GM19438 (cell line): Measurements from ENCODE around the gene HPN.
"Not testable (repeated sequence)": the region's sequence is repeated elsewhere in the genome, so short reads cannot be mapped to it uniquely, and the experiment has no call there.

Experiments used
- ATAC-seq: cut with Tn5 transposase; IDR thresholded peaks from one replicate; pipeline ENCODE4 v1.9.1; 2021; ENCODE audit warnings: low read depth; ENCODE audit not compliant: unreplicated experiment

The HPN gene

GRCh38 chr19:35008891-35009341 lies 32.6 kb upstream of the HPN start:
- ATAC-seq: no peak

- ATAC-seq: no peak
These were observed 31.8 kb upstream of the HPN start for GRCh38 chr19:35009424-35010415.

DNA sequence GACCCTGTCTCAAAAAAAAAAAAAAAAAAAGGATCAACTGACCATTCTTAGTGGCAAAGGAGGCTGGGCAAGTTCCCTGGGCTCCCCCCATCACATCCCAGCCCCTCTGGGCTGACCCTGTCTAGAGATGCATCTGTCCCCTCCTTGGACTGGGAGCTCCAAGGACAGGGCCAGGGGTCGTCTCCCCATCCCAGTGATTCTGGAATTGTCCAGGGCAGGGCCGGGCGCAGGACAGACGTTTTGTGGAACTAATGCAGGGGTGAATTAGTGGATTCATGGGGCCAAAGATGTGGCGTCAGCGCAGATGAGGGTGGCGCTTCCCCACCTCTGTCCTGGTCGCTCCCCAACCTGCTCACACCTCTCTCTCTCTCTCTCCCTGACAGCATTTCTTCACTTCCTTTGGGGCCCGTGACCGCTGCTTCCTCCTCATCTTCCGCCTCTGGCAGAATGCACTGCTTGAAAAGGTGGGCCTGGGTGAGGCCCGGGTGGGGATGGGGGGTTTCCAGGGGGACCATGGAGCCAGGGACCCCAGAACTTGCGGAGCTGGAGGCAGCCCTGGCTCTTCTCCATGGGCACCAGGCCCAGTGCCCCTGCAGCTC lies 30.3 kb upstream of the HPN start:
- ATAC-seq: no peak

DNA sequence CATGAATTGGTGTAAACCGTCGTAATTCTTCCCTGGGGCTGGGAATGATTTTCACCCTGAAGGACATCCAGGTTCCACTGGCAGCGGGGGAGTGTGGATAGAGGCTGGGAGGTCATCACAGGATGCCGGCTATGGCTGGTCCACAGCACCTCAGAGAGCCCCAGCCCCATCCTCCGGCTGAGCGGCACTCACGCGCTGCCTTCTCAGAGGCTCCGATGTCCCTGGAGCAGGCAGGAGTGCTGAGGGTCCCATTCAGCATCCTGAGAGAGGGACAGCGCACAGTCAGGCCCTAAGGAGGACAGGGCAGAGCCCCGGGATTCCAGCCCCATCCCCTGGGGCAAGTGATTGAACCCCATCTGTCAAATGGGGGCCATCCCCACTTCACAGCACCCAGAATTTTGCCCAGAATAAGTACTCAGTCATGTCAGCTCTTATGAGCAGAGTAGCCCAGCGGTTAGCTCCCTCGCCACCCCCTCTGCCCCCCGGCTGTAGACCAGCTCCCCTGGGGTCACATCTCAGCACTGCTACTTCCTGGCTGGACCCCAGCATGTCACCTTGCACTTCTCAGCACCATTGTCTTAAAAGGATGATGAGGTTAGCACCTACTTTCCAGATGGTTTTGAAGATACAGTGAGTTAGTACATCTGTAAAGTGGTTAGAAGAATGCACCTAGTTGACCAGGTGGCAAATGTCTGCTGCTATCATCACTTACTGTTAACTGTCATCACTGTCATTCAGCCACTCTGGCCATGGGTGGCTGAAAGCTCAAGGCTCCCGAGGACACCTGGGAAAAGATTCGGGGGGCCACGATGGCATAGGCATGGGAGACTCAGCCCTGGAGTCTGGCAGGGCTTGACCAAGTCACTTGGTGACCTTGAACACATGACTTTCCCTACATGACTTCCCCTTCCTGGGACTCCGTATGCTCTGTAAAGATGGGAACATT lies 29.5 kb upstream of the HPN start:
- no peak for ATAC-seq

DNA sequence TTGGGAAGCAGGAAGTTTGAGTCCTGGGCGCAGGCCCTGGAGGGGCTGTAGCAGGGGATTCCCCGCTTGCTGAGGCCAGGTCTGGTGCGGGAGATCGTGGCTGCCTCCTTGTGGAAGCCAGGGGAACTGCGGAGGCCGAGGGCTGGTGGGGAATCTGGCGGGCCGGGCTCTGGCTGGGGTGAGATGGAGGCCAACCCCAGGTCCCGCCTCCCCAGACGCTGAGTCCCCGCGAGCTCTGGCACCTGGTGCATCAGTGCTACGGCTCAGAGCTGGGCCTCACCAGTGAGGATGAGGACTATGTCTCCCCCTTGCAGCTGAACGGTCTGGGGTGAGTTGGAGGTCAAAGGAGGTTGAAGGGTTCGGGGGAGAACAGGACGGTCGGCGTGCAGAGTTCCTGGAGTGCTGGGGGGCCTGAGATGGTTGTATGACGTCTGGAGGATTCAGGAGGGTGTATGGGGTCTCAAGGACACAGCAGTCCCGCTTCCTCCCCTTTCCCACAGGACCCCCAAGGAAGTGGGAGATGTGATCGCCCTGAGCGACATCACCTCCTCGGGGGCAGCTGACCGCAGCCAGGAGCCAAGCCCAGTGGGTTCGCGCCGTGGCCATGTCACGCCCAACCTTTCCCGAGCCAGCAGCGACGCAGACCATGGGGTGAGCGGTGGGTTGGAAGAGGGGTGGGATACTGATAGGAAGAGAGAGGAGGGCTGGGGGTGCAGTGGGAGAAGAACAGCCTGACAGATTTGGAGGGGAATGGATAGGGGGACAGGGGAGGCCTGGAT lies 28.3 kb upstream of the HPN start:
- no peak for ATAC-seq

DNA sequence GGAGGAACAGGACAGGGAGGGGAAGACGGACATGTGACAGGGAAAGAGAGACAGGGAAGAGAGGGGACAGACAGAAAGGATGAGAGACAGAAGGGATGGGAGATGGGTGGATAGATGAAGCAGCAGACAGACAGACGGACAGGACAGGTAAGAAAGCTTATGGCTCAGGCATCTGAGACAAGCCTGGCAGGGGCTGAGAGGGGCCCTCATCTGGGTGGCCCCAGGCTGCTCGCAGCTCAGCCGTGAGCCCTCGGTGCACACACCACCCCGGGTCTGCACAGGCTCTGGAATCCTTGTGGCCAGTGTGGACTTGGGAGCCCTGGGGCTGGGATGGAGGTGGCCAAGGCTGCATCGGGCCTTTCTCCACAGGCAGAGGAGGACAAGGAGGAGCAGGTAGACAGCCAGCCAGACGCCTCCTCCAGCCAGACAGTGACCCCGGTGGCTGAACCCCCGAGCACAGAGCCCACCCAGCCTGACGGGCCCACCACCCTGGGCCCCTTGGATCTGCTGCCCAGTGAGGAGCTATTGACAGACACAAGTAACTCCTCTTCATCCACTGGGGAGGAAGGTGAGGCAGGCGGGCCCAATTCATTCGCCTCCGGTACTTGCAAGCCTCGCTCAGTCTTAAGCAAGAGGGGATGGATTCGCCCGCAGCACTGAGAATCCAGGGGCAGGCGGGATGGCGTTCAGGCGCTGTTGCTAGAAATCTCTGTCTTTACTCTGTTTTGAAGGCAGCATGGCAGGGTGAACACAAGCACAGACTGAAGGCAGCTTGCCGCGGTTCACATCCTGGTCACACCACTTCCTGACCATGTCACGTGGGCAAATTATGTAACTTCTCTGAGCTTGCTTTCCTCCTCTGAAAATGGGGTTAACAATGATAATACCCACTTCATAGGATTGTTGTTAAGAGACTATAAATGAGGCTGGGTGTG lies 27.4 kb upstream of the HPN start:
- ATAC-seq: no peak

GRCh38 chr19:35014774-35015173 lies 26.7 kb upstream of the HPN start:
- not testable (repeated sequence) for ATAC-seq

DNA sequence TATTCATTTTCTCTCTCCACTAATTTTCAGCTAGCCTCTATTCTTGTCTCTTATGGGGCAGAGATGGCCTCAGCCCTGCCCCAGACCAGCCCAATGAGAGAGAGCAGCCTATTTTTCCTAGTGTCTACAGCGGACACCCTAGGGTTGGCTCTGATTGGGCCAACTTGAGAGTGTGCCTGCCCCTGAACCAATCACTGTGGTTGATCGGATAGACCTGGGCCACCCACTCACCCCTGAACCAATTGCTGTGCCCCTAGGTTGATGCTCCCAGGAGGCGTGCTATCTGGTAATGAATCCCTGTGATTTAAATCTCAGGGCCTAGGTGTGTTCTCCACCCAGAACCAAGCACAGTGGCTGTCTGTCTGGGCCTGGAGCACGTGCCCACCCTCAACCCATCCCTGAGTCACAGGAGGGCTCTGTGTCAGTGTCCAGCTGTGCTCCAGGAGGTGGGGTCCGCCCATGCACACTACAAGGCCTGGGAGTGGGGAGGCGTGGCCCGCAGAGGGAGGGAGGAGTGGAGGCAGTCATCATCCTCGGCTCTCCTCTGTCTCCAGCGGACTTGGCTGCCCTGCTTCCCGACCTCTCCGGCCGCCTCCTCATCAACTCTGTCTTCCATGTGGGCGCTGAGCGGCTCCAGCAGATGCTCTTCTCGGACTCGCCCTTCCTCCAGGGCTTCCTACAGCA lies 26.1 kb upstream of the HPN start:
- no peak for ATAC-seq

DNA sequence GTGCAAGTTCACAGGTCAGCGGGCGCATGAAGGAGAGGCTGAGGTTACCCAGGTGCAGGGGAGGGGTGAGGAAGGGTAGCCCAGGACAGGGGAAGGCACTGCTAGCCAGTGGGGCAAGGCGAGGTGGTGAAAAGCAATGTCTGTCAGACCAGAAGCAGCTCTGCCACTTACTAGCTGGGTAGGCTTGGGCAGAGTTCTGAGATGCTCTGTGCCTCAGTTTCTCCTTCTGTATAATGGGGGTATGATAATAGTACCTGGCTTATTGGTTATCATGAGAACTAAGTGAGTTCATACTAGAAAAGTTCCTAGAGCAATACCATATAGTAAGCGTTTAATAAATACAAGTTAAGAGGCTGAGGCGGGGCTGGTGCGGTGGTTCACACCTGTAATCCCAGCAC lies 25.6 kb upstream of the HPN start:
- no peak for ATAC-seq

- no peak for ATAC-seq
These were observed 24.0 kb upstream of the HPN start for GRCh38 chr19:35017507-35017906.

- ATAC-seq: no peak
These were observed 23.1 kb upstream of the HPN start for GRCh38 chr19:35018379-35018778.

DNA sequence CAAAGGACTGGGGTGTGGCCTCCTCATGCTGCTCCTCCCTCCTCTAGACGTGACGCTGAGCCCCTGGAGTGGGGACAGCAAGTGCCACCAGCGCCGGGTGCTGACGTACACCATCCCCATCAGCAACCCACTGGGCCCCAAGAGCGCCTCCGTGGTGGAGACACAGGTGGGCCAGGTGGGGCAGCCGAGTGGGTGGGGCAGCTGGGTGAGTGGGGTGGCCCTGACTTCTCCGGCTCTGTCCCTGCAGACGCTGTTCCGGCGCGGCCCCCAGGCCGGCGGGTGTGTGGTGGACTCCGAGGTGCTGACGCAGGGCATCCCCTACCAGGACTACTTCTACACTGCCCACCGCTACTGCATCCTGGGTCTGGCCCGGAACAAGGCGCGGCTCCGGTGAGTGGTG lies 22.4 kb upstream of the HPN start:
- ATAC-seq: no peak

DNA sequence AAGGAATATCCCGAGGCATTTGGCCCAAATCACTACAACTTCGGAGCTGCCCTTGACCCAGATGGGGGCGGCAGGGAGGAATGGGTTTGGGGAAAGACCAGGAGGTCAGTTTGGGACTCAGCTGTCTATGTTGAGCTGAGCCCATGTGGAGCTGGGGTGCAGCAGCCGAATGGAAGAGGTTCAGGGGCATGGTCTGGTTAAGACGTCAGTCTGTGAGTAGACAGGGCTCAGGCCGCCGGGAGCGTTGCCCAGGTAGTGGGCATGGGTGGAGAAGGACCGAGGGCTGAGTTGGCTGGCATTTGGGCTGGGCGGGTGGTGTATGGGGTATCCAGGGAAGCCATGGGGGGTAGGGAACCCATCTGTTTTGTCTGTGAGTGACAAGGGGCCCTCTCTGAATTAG lies 20.5 kb upstream of the HPN start:
- ATAC-seq: no peak

DNA sequence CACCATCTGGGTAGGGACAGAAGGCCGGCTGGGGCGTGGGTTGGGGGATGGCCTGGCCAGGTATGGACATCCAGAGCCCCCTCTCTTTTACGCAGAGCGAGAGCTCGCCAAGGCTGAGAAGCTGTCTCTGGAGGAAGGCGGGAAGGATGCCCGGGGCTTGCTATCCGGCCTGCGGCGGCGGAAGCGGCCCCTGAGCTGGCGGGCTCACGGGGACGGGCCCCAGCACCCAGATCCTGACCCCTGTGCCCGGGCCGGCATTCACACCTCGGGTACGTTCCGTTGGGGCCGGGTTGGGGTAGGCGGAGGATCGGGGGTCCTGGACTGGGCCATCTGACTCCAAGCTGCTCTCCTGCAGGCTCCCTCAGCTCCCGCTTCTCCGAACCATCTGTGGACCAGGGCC lies 19.9 kb upstream of the HPN start:
- no peak for ATAC-seq

- ATAC-seq: no peak
These were observed 19.1 kb upstream of the HPN start for GRCh38 chr19:35022460-35022859.

- ATAC-seq: no peak
These were observed 18.1 kb upstream of the HPN start for GRCh38 chr19:35023428-35023827.

GRCh38 chr19:35024095-35024494 lies 17.4 kb upstream of the HPN start:
- ATAC-seq: no peak

GRCh38 chr19:35025969-35026368 lies 15.6 kb upstream of the HPN start:
- ATAC-seq: no peak
